Islet of Langerhans (tissue), 1 donor: Measurements from ENCODE around the gene CCBE1.
"Not testable (repeated sequence)": the region's sequence is repeated elsewhere in the genome, so short reads cannot be mapped to it uniquely, and the experiment has no call there.

Source experiments
- FAIRE-seq: peaks from one replicate; lab custom pipeline; 2011; peaks lifted over from hg19 to GRCh38; lab: Jason Lieb, UNC

CCBE1 gene

GRCh38 chr18:59539108-59539507, 158.1 kb downstream of the CCBE1 start:
- FAIRE-seq = no peak

DNA sequence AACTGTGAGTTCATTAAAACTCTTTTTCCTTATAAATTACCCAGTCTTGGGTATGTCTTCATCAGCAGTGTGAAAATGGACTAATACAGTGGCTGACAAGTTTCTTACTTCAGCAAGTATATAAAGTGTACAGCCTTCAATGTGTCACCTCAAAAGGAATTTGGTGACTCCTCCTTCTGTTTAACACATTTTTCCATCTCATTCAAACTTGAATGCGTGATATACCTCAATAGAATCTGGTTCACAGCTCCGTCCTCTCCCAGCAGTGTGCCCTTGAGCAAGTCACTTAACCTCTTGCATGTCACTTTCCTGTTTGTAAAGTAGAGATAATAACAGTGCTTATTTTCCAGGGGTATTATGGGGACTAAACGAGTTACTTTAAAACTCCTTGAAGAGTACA, 159.6 kb downstream of the CCBE1 start:
- FAIRE-seq = no peak

GRCh38 chr18:59536166-59536565, 161.1 kb downstream of the CCBE1 start:
- FAIRE-seq = no peak

GRCh38 chr18:59535055-59535454, 162.2 kb downstream of the CCBE1 start:
- FAIRE-seq = no peak

GRCh38 chr18:59528866-59529265, 168.4 kb downstream of the CCBE1 start:
- no peak for FAIRE-seq

DNA sequence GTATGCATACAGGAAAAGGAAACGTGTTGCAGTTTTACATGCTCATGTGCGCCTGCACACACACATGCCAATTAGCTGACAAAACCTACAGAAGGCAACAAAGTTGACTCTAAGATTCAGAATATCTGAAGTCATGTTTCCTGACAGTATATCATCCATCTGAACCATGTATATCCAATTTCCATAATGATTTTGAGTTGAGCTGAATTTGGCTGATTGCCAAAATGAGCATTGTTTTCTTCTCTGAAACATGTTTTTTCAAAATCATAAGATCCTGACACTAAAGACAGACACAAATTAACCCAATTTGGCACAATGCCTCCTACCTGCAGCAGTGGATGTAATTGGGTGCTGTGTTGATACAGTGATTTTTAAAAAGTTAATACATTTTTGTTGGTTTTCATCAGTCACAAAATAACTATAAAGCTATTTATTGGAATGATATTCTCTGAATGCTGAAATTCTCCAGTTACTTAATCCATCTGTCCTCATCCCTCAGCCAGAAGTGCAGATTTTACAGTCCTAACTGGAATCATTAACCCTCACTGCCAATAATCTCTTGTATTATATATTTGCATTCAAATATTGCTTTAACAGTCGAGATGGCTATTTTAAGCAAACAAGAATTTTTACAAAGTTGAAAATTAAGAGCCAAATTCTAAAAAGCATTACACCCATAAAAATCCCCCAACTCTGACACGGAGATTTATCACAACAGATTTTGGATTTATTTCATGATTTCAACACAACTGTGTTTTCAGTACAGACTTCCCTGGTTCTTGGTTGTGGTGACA, 176.5 kb downstream of the CCBE1 start:
- FAIRE-seq = no peak

- FAIRE-seq = no peak
These were observed 178.5 kb downstream of the CCBE1 start for GRCh38 chr18:59518705-59519104.

DNA sequence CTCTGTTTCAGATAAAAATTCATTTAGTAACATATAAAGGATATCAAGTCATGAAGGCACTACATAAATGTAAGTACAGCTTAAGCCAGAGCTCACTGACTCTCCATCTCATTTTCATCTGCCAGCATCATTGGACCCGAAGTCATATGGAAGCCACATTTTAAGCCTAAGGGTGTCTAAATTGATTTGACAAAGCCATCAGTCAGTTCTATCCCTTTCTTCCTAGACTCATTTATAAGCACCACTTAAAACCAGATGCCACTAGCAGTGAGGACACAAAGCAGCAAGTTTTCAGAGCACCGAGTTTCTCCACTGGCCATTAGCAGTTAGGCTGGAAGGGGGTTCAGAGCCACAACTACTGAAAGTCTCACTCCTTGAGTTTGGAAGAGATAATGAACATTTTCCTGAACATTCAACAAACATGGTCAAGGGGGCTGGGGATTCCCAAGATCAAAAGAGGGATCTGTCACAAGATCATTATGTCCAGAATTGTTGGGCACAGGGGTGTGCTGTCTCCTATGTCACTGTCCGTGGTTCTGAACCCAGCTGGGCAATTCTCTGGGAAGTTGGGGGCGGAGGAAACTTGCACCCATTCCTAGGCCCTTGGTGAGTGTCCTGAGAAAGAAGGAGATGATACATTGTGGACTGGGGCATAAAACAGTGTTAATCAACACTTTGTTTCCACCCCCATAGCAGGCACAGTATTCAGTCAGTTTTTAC, 179.6 kb downstream of the CCBE1 start:
- no peak for FAIRE-seq

GRCh38 chr18:59516356-59517155, 180.7 kb downstream of the CCBE1 start:
- no peak for FAIRE-seq

GRCh38 chr18:59515956-59516355, 181.3 kb downstream of the CCBE1 start:
- not testable (repeated sequence) for FAIRE-seq

DNA sequence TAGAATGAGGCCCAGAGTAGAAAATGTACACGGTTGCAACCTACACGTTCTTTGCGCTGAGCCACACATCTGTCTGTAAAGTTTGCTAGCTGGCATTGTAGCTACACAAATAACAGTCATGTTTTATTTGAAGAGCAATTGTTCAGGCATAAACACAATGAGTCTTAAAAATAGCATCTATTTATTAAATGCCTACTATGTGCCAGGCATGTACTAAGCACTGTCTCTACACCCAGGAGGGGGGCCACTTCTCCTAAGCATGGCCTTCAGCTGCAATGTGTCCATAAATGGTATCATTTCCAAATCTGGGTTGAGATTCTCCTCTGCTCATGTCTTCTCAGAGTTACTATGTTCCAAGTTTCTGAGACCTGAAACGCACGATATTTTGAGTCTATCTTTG, 182.1 kb downstream of the CCBE1 start:
- no peak for FAIRE-seq

- no peak for FAIRE-seq
These were observed 183.0 kb downstream of the CCBE1 start for GRCh38 chr18:59514203-59514602.

DNA sequence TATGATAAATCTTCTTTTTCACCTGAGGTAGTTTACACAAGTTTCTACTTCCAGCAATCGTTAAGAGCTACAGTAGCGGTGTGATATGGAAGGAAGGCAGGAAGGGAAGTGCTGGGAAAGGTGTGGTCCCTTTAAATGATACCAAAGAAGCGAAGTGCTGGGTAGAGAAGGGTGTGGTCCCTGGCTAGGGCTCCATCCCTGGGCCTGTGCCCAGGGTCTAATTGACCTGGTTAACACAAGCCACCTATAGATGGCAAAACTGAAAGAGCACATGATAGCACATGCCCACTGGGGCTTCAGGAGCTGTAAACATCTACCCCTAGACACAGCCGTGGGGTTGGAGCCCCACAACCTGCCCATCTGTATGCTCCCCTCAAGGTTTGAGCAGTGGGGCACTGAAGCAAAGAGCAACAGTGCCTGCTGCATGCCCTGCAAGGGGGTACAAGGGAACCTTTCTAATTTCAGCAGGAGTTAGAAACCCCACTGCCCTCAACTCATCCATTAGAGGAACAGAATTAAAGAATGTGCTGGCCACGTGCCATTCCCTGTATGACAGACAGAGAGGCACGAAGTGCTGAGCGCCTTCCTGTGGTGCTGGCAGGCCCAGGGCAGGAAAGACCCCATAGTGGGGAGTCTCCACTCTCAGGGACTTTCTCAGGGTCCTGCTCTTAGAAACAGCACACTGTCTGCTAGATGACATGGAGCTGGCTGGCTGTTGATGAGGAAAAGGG, 185.0 kb downstream of the CCBE1 start:
- FAIRE-seq = no peak

GRCh38 chr18:59509481-59510442, 187.5 kb downstream of the CCBE1 start:
- no peak for FAIRE-seq

GRCh38 chr18:59505356-59505755, 191.9 kb downstream of the CCBE1 start:
- FAIRE-seq = no peak

DNA sequence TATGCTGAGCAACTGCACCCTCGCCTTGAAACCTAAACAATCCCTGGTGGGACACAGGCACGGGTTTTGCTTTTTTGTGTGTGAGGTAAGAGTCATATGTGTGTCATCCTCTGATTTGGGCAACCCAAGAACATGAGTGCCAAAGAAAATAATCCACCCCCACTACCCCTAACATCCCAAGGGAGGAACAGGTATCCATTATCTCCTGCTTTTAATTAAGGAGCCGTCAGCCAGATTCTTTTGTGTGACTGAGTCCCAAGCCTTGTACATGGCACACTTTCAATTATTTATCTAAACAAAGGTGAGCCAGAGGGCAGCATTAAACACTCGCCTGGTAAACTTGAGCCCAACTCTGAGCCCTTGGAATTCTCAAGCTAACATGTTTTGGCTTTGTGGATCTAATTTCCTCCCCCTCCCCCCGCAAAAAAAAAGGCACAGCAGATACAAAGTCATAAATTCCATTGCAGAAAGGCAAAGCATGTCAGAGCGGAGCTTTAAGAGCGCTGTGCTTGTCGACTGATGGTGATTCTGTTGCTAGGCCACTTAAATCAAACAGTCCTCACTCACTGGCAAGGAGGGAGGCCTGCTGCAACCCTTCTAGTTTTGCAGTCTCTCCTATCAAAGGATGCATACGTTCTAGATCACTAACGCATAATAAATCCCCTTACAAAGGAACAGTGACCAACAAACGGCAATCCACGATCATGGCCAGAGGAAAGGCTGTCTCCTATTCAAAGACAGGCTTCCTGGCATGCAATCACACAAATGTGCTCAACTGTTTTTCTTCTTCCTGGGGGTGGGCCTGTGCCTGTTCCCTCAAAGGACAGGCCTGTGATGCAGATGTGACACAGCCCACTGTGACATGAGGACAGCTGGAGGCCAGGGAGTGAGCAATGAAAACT, 194.7 kb downstream of the CCBE1 start:
- no peak for FAIRE-seq

DNA sequence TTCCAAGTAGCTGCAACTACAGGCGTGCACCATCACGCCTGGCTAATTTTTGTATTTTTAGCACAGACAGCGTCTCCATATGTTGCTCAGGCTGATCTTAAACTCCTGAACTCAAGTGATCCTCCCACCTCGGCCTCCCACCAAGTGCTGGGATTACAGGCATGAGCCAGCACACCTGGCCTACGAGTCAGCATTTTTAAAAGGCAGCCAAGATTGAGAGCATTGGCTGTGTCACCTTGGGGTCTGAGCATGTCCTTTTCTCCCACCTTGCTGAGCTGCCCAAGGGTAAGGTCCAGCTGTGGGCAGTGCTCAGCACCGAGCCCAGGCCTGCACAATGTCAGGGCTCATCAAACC, 195.3 kb downstream of the CCBE1 start:
- no peak for FAIRE-seq

DNA sequence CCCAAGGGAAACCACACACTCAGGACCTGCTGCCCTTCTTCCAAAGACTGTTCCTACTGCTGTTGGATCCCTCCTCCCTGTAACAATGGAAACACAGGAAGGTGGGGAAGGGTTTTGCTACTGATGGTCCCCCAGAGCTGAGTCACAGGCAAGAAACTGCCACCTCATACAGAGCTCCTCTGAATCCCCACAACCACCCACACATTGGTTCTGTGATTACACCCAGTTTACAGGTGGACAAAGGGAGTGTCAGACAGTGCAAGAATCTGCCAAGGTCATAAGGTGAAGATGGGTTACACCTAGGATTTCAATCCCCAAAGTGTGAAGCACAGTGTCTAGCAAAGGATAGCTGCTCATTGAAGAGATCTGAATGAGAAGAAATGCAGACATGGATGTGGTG, 196.5 kb downstream of the CCBE1 start:
- no peak for FAIRE-seq

- no peak for FAIRE-seq
These were observed 198.6 kb downstream of the CCBE1 start for GRCh38 chr18:59498506-59499086.
